Activated CD8-positive, alpha-beta memory T cell treated with anti-CD3 and anti-CD28 coated beads, Interleukin-2, amount 10 ng/mL, durations not matched to agents 7 days and 5 days (primary cell): Measurements from ENCODE around the gene LDB3. TPM values are rescaled to one million over a fixed set of nuclear protein-coding genes. Genes with fewer than 3 reads are reported as not detected.

ENCODE experiments used
- ATAC-seq: fragments of 150-1000 bp; cut with Tn5 transposase; one replicate; pipeline ENCODE4 v1.10.0; 2021; ENCODE audit warnings: moderate library complexity
- CTCF ChIA-PET: fragments of 350-600 bp; sonication (Branson Sonifier 250); formaldehyde crosslinking; loops from one replicate; lab custom pipeline; 2021; ENCODE audit warnings: antibody characterized with exemption; lab: Charles Lee
- DNase-seq: peaks from one replicate; pipeline ENCODE4 v3.0.0-alpha.2; 2020
- H3K27ac Mint-ChIP-seq: one replicate; pipeline ENCODE4 v1.8.0; 2021; ENCODE audit warnings: mild to moderate bottlenecking, mixed read lengths
- H3K27me3 Mint-ChIP-seq: one replicate; pipeline ENCODE4 v1.8.0; 2021; ENCODE audit warnings: mixed read lengths
- H3K36me3 Mint-ChIP-seq: one replicate; pipeline ENCODE4 v1.8.0; 2021; ENCODE audit warnings: mild to moderate bottlenecking, mixed read lengths
- H3K4me1 Mint-ChIP-seq: one replicate; pipeline ENCODE4 v1.8.0; 2021; ENCODE audit warnings: mixed read lengths
- H3K4me3 Mint-ChIP-seq: one replicate; pipeline ENCODE4 v1.8.0; 2021; ENCODE audit warnings: mild to moderate bottlenecking, moderate library complexity, mixed read lengths
- H3K9me3 Mint-ChIP-seq: one replicate; pipeline ENCODE4 v1.8.0; 2022; ENCODE audit warnings: low read depth, mixed read lengths
- total RNA-seq, 2 experiments: library from RNA; stranded (reverse); gene quantifications; one replicate each; pipeline ENCODE4 v1.2.3, GENCODE V29; 2021

Gene LDB3
- total RNA-seq, 2 experiments from 2014 or later, result 0.05 to 0.23 TPM

DNA sequence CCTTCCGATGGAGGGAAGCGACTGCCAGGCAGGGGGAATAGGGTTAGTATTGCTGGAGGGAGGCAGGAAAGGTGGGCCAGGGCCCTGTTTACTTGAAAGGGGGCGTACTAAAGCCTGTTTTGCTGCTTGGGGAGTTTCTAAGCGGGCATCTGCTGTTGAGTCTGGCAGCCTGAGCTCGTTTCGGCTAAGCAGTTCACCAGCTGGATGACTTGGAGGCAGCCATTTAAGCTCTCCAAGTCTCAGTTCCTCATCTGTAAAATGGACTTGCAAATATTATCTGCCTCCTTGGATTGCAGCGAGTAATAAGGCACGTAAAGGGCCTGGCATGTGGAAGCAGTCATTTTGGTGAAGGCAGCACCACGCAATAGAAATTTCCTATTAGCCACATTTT is 44.0 kb downstream of the LDB3 start:
- H3K4me3 Mint-ChIP-seq, result peak overlapping the region; percentile 80

DNA sequence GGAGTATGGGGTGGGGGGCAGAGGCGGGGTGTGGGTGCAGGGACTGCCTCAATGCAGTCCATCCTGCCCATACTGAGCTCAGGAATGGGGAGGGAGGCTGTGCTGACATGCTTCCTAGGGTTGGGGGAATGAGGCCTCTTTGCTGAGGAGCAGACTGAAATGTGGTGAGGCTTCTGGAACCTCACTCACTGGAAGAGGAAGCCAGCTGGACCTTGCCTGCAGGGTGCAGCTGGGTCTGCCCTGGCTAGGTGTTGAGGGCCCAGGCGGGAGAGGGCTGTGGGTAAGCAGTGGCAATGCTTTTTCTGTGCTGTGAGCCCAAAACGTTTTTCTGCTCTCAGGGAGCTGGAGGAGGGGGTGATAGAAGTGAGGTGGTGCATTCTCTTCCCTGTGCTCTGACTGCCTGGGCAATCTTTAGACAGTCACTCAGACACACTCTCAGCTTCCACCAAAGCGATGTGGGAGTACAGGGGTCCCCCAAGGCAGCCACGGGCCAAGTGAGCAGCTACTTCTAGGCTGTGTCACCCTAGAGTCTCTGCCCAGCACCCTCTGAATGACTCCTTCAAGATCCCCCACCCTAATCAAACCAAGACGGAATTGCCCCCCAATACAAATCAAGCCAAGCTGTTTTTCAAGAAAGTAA is 47.0 kb downstream of the LDB3 start:
- Mint-ChIP-seq H3K36me3 (no peaks in the 10 kb centered on the region), H3K27me3 (peaks cover 7% of the 10 kb centered on the region)
- CTCF ChIA-PET, result interaction anchor here (0.5 to 1.3 kb wide), 2 partner anchors 26 to 52 kb away, joined by 3 read pairs; no protein-coding TSS in a partner anchor

More for the DNA sequence above, 44.0 kb downstream of the LDB3 start:
- no peaks in the 10 kb centered on the region for H3K27me3 Mint-ChIP-seq
- peak overlapping the region; percentile 91 for H3K27ac Mint-ChIP-seq
- DNase-seq, result no peak
- ATAC-seq, result no peak
- CTCF ChIA-PET, result interaction anchor here (0.9 to 1.8 kb wide), 12 partner anchors 19 to 313 kb away, joined by 3 to 6 read pairs (median 4); no protein-coding TSS in a partner anchor
- H3K4me1 Mint-ChIP-seq, result peaks cover 9% of the 10 kb centered on the region
- H3K9me3 Mint-ChIP-seq, result no peaks in the 10 kb centered on the region
- H3K36me3 Mint-ChIP-seq, result no peaks in the 10 kb centered on the region

DNA sequence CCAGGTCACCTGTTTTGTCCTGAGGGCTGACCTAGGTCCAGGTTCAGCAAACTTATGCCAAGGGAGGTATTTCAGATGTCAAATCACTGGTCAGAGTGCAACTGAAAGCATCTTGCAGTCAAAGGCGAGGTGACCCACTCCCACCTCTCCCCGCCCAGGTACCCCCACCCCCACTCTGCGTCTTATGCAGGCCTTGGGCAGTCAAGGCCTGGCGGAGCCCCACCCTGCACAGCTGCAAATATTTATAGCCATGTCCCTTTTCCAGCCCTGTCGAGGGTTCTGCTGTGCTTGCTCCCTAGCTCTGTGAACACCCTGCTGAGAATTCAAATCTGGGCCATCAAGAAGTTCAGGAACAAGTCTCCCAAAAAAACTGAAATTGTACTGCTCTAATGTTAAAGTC is 47.5 kb downstream of the LDB3 start:
- no peak for ATAC-seq
- Mint-ChIP-seq H3K4me3 (no peak overlapping the region), H3K4me1 (peaks cover 4% of the 10 kb centered on the region), H3K9me3 (no peaks in the 10 kb centered on the region), H3K27ac (no peak overlapping the region), H3K36me3 (no peaks in the 10 kb centered on the region), H3K27me3 (peaks cover 11% of the 10 kb centered on the region)
- no peak for DNase-seq
- CTCF ChIA-PET, result interaction anchor here (1.3 kb wide), 1 partner anchor 26 kb away, joined by 3 read pairs; no protein-coding TSS in a partner anchor

More for the DNA sequence above, 47.0 kb downstream of the LDB3 start:
- Mint-ChIP-seq H3K9me3 (no peaks in the 10 kb centered on the region), H3K27ac (no peak overlapping the region), H3K4me3 (no peak overlapping the region), H3K4me1 (peaks cover 9% of the 10 kb centered on the region)
- ATAC-seq (no peak), DNase-seq (no peak)

DNA sequence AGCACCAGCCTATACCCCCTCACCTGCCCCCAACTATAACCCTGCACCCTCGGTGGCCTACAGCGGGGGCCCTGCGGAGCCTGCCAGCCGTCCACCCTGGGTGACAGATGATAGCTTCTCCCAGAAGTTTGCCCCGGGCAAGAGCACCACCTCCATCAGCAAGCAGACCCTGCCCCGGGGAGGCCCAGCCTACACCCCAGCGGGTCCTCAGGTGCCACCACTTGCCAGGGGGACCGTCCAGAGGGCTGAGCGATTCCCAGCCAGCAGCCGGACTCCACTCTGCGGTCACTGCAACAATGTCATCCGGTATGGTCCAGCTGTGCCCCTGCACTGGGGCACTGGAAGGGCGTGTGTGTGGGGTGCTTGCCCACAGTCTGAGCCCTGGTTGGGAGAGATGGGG is 48.2 kb downstream of the LDB3 start:
- Mint-ChIP-seq H3K27me3 (peaks cover 15% of the 10 kb centered on the region), H3K4me1 (peaks cover 2% of the 10 kb centered on the region), H3K27ac (no peak overlapping the region), H3K4me3 (no peak overlapping the region), H3K9me3 (no peaks in the 10 kb centered on the region), H3K36me3 (no peaks in the 10 kb centered on the region)
- ATAC-seq, result no peak
- CTCF ChIA-PET, result interaction anchor here (1.3 kb wide), 1 partner anchor 27 kb away, joined by 3 read pairs; no protein-coding TSS in a partner anchor
- DNase-seq, result no peak

DNA sequence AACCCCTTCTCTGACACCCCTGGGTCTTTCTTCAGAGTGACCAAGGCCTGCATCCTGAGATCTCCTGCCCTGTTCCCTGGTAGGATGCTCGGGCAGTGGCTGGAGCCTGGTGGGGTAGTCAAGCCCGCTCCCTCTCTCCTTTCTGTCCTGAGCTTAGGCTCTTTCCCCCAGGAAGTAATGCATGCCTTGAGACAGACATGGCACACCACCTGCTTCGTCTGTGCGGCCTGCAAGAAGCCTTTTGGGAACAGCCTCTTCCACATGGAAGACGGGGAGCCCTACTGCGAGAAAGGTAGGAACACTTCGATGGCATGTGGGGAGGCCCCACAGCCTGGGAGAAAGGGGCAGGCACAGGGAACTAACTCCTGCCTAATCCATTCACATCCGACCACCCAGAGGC is 50.2 kb downstream of the LDB3 start:
- peaks cover 20% of the 10 kb centered on the region for H3K27me3 Mint-ChIP-seq
- no peak for ATAC-seq
- no peak for DNase-seq
- H3K27ac Mint-ChIP-seq, result no peak overlapping the region
- no peak overlapping the region for H3K4me3 Mint-ChIP-seq
- CTCF ChIA-PET, result no interaction called here
- H3K36me3 Mint-ChIP-seq, result no peaks in the 10 kb centered on the region
- peaks cover 10% of the 10 kb centered on the region for H3K4me1 Mint-ChIP-seq
- no peaks in the 10 kb centered on the region for H3K9me3 Mint-ChIP-seq

DNA sequence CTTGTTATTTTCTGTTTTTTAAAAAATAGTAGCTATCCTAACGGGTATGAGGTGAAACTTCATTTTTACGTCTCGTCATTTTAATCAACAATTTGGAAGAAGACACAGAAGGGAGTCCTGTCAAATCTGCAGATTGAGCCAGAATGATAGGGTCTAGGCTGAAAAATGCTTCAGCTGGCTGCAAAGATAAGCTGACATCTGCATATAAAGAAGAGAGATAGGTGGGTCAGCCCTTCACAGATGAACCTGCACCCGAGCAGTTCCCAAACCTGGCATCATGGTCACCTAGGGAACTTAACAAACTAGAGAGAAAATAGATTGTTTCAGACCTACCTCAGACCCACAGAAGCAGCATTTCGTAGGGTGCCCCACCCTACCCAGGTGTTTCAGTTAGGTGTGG is 52.9 kb downstream of the LDB3 start:
- no peaks in the 10 kb centered on the region for H3K9me3 Mint-ChIP-seq
- H3K36me3 Mint-ChIP-seq, result no peaks in the 10 kb centered on the region
- no peak overlapping the region for H3K4me3 Mint-ChIP-seq
- ATAC-seq (no peak), DNase-seq (no peak)
- peaks cover 26% of the 10 kb centered on the region for H3K27me3 Mint-ChIP-seq
- no peak overlapping the region for H3K27ac Mint-ChIP-seq
- CTCF ChIA-PET, result interaction anchor here (1.1 to 1.7 kb wide), 2 partner anchors 38 to 179 kb away, joined by 3 read pairs; no protein-coding TSS in a partner anchor
- H3K4me1 Mint-ChIP-seq, result peaks cover 13% of the 10 kb centered on the region

DNA sequence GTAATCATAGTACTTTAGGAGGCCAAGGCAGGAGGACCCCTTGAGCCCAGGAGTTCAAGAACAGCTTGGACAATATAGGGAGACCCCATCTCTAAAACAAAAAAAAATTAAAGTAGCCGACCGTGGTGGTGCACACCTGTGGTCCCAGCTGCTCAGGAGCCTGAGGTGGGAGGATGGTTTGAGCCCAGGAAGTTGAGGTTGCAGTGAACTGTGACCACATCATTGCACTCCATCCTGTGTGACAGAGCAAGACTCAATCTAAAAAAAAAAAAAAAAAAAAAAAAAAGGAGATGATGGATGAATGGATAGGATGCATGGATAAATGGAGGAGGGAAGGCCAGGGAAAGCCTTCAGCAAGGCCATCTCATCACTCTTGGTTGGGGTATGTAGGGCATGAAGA is 54.7 kb downstream of the LDB3 start:
- H3K36me3 Mint-ChIP-seq, result no peaks in the 10 kb centered on the region
- peak; percentile 42 for ATAC-seq

DNA sequence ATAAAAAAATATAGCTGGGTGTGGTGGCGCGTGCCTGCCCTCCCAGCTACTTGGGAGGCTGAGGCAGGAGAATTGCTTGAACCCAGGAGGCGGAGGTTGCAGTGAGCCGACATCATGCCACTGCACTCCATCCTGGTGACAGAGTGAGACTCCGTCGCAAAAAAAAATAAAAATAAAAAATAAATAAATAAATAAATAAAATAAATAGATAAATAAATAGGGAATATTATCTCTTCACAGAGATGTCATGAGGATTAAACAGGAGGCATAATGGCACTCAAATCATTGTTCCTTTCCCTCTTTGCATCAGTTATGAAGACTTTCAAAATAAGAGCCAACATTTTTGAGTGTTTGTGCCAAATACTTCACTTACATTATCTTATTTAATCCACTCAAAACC is 56.1 kb downstream of the LDB3 start:
- H3K27ac Mint-ChIP-seq, result no peak overlapping the region
- peaks cover 28% of the 10 kb centered on the region for H3K27me3 Mint-ChIP-seq
- H3K9me3 Mint-ChIP-seq, result no peaks in the 10 kb centered on the region
- ATAC-seq (no peak), DNase-seq (no peak)
- H3K4me1 Mint-ChIP-seq, result peaks cover 13% of the 10 kb centered on the region
- no peak overlapping the region for H3K4me3 Mint-ChIP-seq
- CTCF ChIA-PET, result no interaction called here
- no peaks in the 10 kb centered on the region for H3K36me3 Mint-ChIP-seq

More for the DNA sequence above, 54.7 kb downstream of the LDB3 start:
- peaks cover 28% of the 10 kb centered on the region for H3K27me3 Mint-ChIP-seq
- CTCF ChIA-PET, result interaction anchor here (0.7 kb wide), 1 partner anchor 30 kb away, joined by 3 read pairs; no protein-coding TSS in a partner anchor
- DNase-seq, result peak; percentile 65
- peaks cover 13% of the 10 kb centered on the region for H3K4me1 Mint-ChIP-seq
- H3K4me3 Mint-ChIP-seq, result no peak overlapping the region
- no peaks in the 10 kb centered on the region for H3K9me3 Mint-ChIP-seq
- no peak overlapping the region for H3K27ac Mint-ChIP-seq

DNA sequence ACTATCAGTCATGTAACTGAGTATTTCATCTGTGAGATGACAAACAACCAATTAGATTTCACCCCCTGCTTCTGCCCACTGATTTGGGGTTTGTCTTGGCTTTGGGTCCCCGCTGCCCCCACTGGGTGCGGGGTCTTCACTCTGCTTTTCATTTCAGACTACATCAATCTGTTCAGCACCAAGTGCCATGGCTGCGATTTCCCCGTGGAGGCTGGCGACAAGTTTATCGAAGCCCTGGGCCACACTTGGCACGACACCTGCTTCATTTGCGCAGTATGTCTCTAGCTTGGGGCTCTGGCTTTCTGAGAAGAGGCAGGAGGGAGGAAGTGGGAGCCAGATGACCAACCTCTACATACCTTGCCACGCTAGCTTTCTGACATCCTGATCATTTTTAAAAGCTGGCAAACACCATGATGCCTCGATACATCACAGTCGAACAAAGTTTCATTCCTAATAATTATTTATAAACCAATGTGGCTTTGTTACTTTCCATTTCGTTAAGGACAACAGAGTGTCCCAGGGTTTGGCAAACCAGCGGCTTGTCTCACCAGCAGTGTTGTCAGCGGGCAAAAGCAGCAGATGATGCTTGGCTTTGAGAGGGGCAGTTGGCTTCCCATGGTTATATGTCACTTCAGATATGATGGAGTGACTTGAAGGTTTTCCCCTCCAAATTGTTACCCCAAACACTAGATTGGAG is 57.8 kb downstream of the LDB3 start:
- Mint-ChIP-seq H3K27ac (no peak overlapping the region), H3K4me3 (no peak overlapping the region), H3K36me3 (no peaks in the 10 kb centered on the region), H3K9me3 (no peaks in the 10 kb centered on the region), H3K27me3 (peaks cover 17% of the 10 kb centered on the region), H3K4me1 (peaks cover 13% of the 10 kb centered on the region)
- no peak for DNase-seq
- CTCF ChIA-PET, result no interaction called here
- ATAC-seq, result no peak

DNA sequence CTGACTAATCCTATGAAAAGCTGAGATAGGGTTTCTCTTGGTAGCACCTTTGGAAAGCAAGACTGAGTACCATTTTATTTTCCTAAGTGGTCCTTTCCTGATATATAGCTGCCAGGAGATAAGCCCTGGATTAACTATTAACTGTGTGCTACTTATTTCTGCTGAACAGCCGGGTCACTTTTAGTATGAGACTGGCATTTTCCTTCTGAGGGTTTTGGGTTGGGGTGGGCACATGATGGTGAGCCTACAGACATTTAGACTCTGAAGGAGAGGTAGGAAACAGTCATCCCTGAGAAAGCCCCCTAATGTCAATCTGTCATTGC is 58.3 kb downstream of the LDB3 start:
- Mint-ChIP-seq H3K9me3 (no peaks in the 10 kb centered on the region), H3K4me1 (peaks cover 12% of the 10 kb centered on the region), H3K36me3 (no peaks in the 10 kb centered on the region), H3K27ac (no peak overlapping the region), H3K27me3 (peaks cover 13% of the 10 kb centered on the region), H3K4me3 (no peak overlapping the region)
- DNase-seq (no peak), ATAC-seq (no peak)
- CTCF ChIA-PET, result no interaction called here

DNA sequence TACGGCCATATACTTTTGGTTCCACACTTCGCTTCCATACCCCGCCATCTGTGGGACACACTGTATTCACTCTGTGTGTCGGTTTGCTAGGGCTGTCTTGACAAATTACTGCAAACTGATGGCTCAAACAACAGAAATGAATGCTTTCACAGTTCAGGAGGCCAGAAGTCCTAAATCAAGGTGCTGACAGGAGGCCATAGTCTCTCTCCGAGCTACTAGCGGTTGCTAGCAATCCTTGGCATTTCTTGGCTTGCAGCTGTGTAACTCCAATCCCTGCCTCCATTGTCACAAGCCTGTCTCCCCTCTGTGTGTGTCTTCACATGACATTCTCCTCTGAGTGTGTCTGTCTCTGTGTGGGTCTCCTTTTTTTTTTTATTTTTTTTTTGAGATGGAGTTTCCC is 59.2 kb downstream of the LDB3 start:
- no peaks in the 10 kb centered on the region for H3K36me3 Mint-ChIP-seq
- peaks cover 9% of the 10 kb centered on the region for H3K27me3 Mint-ChIP-seq
- H3K9me3 Mint-ChIP-seq, result no peaks in the 10 kb centered on the region
- H3K4me3 Mint-ChIP-seq, result no peak overlapping the region
- no peak for DNase-seq
- no peak overlapping the region for H3K27ac Mint-ChIP-seq
- no peak for ATAC-seq
- H3K4me1 Mint-ChIP-seq, result peaks cover 9% of the 10 kb centered on the region
- CTCF ChIA-PET, result no interaction called here

DNA sequence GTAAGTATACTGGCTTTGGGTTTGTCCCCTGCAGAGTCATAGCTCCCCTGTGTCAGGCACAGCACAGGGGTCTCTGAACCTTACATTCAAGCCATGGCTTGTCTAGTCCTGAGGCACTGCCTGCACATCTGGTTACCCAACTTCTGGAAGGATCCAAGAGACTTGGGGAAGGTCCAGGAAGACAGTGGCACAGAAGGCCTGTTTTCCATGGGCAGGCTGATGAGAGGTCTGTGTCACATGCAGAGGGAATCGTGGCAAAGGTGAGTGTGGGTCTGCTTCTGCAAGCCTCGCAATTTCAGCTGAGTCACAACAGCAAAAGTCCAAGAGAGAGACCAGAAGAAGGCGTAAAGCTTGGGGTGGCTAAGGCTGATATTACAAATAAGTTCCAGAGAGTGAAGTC is 59.7 kb downstream of the LDB3 start:
- no peak overlapping the region for H3K4me3 Mint-ChIP-seq
- DNase-seq (no peak), ATAC-seq (no peak)
- CTCF ChIA-PET, result no interaction called here
- H3K27me3 Mint-ChIP-seq, result peaks cover 14% of the 10 kb centered on the region
- H3K36me3 Mint-ChIP-seq, result no peaks in the 10 kb centered on the region
- H3K9me3 Mint-ChIP-seq, result no peaks in the 10 kb centered on the region
- no peak overlapping the region for H3K27ac Mint-ChIP-seq
- H3K4me1 Mint-ChIP-seq, result peaks cover 7% of the 10 kb centered on the region

DNA sequence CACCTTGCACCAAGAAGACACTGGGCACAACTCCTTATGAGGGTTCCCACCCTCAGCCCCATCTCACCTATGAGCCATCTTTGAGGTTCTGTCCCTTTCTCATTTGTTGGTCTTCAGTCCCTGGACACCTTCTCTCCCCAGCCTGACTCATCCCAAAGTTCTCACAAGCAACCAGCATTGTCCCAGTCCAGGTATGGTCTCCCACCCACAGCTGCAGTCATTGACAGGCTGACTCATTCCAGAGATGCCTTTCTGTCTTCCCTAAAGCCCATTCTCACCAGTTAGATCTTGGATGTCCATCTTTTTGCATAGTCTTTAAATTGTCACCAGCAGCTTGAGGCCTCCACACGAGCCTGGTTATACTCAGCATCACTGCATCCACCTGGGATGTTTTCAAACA is 61.4 kb downstream of the LDB3 start:
- CTCF ChIA-PET, result no interaction called here
- no peak for DNase-seq

DNA sequence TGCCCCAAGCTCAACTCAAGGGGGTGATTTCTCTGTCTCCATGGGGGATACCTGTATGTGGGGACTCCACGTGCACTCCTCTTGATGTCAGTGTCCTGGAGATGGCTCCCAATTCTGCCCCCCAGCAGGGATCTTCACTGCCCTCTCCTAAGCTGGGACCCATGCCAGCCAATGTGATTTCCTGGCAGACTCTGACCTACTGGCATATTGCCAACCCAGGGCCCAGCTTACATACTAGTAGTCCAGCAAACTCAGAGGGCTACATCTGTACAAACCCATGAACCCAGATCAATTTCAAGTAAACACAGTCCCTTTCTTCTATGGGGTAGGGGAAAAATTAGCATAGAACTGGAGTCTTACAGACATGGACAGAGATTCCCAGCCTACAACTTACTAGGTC is 61.9 kb downstream of the LDB3 start:
- Mint-ChIP-seq H3K27ac (no peak overlapping the region), H3K36me3 (no peaks in the 10 kb centered on the region), H3K4me1 (no peaks in the 10 kb centered on the region), H3K27me3 (peaks cover 11% of the 10 kb centered on the region), H3K4me3 (no peak overlapping the region), H3K9me3 (no peaks in the 10 kb centered on the region)
- no peak for DNase-seq
- ATAC-seq, result no peak
- CTCF ChIA-PET, result no interaction called here

More for the DNA sequence above, 61.4 kb downstream of the LDB3 start:
- peaks cover 14% of the 10 kb centered on the region for H3K27me3 Mint-ChIP-seq
- no peak overlapping the region for H3K27ac Mint-ChIP-seq
- ATAC-seq, result no peak
- no peaks in the 10 kb centered on the region for H3K36me3 Mint-ChIP-seq
- no peaks in the 10 kb centered on the region for H3K4me1 Mint-ChIP-seq
- H3K9me3 Mint-ChIP-seq, result no peaks in the 10 kb centered on the region
- no peak overlapping the region for H3K4me3 Mint-ChIP-seq
